Gastrocnemius medialis (tissue), 4 donors: Measurements from ENCODE around the gene PYGO2.

Experiments used
- POLR2A ChIP-seq, 2 donors: fragments of 450-650 bp; IDR thresholded peaks; one replicate each; pipeline ENCODE4 v1.6.1; 2017; ENCODE audit warnings: antibody characterized with exemption in 2 of 2, mild to moderate bottlenecking in 2 of 2, moderate library complexity in 2 of 2
- TF ChIP-seq, protein P1 (sequence below), 5 experiments: fragments of 450-650 bp in 3 of 5; fragments of 200-600 bp in 2 of 5; sonication (generic) in 2 of 5; IDR thresholded peaks in 4 of 5; conservative IDR thresholded peaks in 1 of 5; 1 replicate in 4 of 5; 2 replicates in 1 of 5; pipeline ENCODE4 v1.5.1; 2016 to 2019; ENCODE audit warnings: antibody characterized with exemption in 5 of 5, mild to moderate bottlenecking in 3 of 5, moderate library complexity in 3 of 5

DNA sequence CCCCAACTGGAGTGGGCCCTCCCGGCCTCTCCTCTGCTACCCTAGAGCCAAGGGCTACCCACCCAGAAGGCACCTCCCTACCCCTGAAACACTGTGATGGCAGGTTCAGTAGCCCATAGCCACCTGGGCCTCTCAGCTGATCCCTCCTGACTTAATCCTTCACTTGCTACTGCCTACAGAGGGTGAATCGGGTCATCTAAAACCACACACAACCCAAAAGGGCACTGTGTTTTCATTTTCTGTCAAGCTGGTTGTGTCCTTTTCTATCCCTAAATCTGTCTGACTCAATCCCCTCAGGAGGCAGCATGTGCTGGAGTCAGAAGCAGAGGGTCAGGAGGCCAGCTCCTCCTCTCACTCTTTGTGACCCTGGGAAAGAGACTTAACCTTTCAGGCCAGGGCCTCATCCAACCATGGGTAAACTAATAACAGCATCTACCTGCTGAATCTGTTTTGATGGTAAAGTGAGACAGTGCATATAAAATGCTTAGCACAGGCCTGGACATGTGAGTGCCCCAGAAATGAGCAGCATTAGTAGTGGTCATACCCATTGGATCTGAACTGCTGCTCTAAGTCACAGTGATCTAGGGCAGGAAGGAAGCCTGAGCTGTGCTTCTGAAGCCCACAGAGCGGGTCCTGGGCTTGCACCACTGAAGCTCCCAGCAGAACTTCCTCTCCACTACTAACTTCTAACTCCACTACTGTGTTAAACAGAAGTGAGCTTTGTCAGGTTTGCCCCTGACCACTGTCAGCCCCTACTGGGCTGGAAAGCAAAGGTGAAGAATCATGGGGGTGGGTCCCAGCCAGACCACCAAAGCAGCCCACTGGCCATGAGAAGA lies 36.0 kb downstream of the PYGO2 start:
- no peak for TF ChIP-seq POLR2A (IDR thresholded peaks at IDR 0.05)
- TF ChIP-seq, protein P1, sequence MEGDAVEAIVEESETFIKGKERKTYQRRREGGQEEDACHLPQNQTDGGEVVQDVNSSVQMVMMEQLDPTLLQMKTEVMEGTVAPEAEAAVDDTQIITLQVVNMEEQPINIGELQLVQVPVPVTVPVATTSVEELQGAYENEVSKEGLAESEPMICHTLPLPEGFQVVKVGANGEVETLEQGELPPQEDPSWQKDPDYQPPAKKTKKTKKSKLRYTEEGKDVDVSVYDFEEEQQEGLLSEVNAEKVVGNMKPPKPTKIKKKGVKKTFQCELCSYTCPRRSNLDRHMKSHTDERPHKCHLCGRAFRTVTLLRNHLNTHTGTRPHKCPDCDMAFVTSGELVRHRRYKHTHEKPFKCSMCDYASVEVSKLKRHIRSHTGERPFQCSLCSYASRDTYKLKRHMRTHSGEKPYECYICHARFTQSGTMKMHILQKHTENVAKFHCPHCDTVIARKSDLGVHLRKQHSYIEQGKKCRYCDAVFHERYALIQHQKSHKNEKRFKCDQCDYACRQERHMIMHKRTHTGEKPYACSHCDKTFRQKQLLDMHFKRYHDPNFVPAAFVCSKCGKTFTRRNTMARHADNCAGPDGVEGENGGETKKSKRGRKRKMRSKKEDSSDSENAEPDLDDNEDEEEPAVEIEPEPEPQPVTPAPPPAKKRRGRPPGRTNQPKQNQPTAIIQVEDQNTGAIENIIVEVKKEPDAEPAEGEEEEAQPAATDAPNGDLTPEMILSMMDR (IDR thresholded peaks at IDR 0.05 in 4 of 5, conservative IDR thresholded peaks at IDR 0.05 in 1 of 5) = no peak
